ENCODE results near the gene PKIG.
"Not testable (repeated sequence)": the region's sequence is repeated elsewhere in the genome, so short reads cannot be mapped to it uniquely, and the experiment has no call there.

PKIG gene

DNA sequence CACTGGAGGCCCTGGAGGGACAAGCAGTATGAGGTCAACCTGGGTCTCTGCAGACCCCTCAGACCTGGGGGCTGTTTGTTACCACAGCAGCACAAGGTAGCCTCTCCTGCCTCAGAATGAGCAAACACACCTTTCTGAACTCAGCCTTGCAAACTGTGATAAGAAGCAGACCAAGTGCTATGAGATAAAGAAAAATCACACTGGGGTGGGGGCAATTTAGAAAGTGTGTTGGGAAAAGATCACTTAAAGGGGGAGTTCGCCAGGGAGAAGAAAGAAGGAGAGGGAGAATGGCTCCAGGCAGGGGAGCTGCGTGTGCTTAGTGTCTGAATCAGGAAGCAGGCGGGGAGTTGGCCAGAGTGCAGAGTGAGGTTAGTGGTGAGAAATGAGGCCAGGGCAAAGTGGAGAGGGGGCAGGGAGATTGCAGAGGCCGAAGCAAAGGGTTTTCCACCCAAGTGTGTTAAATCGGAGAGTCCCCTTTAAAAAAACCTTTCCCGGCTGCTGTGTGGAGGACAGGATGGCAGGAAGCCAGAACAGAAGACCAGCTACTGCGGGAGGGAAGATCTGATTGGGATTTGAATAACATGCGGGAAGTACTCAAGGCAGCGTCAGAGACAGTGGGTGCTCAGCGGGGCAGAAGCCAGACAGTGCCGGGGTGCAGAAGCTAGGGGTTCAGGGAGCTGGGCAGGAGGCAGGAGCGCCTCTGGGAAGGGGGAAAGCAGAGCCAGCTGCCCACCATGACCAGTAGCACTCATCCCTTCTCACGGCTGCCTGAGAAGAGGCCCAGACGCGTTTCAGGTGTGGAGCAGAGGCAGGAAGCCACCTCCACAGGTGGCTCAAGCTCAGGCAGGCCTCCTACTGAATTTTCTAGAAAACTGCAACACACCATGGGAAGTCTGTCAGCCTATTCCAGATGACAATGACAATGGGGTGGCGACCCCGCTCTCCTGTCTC is 60.1 kb downstream of the PKIG start:
- DNase-seq (ENCODE audit: low read depth in 2 of 2): no peak

DNA sequence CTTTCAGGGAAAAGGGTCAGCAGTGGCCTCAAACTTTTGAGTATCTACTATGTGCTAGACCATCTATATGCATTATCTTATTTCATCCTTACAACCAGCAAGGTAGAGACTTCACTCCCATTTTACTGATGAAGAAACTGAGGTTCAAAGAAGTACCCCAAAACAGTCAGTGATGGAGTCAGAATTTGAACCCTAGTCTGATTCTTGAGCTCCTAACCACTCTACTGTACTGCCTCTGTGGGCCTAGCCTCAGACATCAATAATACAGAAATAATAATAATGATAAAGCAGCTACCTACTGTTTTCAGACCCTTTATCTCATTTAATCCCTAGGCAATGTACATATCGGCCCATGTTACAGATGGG is 60.8 kb downstream of the PKIG start:
- no peak for DNase-seq (ENCODE audit: low read depth in 2 of 2)

DNA sequence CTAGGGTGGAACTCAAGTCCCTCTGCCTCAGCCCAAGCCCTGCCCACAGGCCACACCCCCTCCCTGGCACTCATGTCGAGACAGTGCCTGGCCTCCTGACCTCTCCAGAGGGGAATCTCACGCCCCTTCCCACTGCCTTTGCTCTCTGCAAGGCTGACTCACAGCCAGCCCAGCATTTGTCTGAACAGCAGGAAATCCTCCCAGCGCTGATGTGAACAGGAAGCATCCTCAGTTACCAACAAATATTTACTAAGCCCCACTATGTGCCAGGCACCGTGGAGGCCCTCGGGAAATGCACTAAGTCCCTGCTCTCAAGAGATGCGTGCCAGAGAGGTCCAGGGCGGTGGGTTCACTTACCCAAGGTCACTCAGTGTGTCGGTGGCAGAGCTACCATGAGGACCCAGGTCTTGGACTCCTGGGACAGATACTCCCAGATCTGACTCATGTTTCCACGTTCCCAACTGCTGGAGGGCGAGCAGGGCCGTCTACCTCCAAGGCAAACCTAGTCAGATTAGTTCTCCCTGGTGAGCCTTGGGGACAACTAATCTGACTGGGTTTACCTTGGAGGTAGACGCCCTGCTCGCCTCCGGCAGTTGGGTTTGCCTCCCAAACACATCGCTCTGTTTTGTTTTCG is 61.3 kb downstream of the PKIG start:
- DNase-seq (ENCODE audit: low read depth in 2 of 2): no peak

DNA sequence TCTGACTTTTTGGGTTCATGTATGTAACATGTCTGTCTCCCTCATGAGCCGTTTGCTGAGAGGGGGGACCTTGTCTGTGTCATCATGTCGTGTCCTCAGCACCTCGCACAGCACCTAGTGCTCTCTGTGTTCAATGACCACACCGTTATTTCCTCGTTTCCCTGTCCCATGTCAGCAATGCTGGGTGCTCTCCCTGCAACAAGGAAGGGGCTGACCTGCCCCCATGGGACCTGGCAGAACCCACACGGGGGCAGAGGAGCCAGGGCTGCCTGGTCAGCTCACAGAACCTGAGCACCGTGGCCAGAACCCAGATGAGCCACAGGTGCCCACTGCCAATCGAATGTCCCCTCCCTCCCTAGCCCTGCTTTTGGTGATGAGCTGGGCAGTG is 61.8 kb downstream of the PKIG start:
- no peak for DNase-seq (ENCODE audit: low read depth in 2 of 2)

DNA sequence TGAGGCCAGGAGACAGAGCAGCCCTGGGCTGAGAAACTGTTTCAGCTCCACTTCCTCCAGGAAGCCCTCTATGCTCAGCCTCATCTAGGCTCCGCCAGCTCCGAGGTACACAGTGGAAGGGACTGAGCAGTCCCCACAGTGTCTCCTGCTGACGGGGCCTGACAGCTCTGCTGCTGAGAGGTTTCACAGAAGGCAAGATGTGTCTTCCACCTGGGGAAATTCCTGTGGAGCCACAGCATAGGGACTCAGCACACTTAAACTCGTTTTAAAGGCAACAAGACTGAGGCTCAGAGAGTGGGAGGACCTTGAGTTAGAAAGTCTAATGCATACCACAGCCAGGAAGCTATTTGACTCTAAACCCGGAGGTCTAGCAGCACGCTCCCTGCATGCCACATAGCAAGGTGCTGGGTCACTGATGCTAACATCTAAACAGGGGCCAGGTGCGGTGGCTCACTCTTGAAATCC is 62.3 kb downstream of the PKIG start:
- no peak for DNase-seq (ENCODE audit: low read depth in 2 of 2)

DNA sequence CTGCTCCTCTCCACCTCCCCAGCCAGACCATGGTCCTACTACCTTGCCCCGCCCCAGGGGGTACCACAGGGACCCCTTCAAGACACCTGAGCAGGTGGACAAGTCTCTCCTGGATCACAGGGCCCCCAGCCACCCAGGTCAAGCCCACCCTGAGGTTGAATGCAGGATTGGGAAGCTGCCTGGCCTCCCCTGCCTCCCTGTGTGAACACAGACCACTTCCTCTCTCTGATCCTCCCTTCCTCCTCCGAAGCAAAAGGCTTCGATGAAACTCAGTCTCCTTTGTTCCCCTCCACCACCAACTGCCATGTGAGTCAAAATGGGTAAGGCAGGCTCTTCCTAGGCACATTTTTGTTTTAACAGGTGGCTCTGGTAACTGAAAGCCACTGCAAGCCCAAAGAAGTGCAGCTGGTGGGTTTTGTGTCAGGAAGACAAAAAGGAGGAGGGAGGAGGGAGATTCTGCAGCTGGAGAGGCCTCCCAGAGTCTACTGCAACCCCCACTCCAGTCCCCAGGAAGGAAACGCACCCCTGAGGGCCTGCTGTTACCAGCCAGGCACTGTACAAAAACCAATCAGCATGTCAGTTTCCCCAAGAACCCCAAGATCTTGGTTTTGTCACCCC is 63.8 kb downstream of the PKIG start:
- DNase-seq (ENCODE audit: low read depth in 2 of 2): no peak

DNA sequence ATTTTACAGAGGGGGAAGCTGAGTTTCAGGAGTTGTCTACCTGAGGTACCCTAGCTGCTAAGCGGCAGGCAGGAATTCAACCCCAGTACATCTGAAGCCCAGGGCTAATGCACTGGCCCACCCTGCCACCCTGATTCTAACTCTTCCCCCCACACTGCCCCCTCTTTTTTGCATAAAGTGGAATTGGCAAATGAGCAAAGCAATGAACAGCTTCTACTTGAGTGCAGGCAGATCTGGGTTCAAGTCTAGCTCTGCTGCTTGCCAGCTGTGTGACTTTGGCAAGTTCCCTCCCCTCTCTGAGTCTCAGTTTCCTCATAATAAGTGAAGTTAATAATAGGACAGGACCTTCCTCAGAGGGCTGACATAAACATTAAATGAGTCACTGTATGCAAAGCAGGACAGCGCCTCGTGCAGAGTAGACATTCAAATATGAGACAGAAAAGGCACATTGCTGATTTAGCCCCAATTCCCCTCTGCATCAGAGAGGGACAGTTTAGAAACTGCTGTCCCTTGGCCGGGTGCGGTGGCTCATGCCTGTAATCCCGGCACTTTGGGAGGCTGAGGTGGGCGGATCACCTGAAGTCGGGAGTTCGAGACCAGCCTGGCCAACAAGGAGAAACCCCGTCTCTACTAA is 64.4 kb downstream of the PKIG start:
- DNase-seq (ENCODE audit: low read depth in 2 of 2): no peak

DNA sequence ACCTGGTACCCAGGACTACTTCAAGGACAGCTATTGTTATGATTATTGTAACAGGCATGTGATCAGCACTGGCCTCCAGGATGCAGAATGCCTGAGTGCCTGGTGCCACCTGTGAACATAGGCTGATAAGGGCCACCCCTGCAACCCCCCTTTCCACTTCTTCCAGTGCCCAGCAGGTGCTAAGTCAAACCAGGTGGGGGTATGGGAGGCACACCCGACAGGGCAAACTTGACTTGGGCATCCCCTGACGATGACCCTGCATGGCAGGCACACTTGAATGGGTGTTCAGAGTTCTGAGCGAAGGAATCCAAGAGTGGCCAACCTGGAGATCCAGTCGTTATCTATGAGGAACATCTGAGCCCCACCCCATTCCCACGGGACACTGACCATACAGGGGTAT is 65.7 kb downstream of the PKIG start:
- no peak for DNase-seq (ENCODE audit: low read depth in 2 of 2)

DNA sequence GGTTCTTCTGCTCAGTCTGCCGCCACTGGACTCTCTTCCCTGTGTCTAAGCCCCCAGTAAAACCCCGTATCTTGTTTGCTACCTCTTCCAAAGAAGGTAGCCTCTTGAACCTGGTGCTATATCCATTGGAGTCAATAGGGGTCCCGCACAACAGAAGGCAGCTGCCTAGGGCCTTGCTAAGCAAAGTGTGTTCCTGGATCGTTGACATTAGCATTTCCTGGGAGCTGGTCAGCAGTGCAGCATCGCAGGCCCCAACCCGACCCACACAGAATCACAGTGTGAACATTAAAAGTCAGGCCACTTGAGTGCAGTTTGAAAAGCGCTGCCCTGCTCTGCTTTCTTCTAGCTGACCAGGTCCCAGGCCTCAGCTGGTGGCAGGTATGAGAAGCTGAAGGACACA is 66.2 kb downstream of the PKIG start:
- no peak for DNase-seq (ENCODE audit: low read depth in 2 of 2)

DNA sequence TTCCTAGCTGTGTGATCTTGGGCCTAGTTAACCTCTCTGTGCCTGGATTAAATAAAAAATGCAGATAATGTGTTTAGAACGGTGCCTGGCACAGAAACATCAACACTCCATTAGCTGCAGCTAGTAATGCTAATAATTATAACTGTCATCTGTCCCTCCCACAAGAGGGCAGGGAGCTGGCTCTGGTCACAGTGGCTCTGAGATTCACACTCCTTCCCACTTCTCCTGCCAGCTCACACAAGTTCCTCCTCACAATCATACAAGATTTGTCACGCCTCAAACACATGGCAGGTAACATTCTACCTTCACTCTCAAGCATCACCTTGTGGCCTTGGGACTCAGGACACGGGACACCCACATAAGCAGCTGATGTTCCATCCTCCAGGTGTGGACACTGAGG is 66.7 kb downstream of the PKIG start:
- no peak for DNase-seq (ENCODE audit: low read depth in 2 of 2)

DNA sequence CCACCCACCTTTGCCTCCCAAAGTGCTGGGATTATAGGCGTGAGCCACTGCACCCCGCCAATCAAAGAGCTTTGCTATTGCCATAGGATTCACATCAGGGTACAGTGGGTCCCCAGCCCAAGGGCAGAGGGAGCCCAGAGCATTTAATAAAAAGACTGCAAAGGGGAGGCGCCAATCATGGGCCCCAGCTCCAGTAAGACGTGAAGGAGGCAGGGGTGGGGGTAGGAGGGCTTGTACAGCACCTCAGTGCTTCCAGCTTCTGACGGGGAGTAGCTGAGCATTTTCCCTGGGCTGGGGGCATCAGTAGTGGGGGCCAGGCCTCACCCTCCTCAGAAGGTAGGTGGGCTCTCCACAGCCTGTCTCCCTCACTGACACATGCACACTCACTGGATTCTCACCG is 67.6 kb downstream of the PKIG start:
- DNase-seq (ENCODE audit: low read depth in 2 of 2): no peak

DNA sequence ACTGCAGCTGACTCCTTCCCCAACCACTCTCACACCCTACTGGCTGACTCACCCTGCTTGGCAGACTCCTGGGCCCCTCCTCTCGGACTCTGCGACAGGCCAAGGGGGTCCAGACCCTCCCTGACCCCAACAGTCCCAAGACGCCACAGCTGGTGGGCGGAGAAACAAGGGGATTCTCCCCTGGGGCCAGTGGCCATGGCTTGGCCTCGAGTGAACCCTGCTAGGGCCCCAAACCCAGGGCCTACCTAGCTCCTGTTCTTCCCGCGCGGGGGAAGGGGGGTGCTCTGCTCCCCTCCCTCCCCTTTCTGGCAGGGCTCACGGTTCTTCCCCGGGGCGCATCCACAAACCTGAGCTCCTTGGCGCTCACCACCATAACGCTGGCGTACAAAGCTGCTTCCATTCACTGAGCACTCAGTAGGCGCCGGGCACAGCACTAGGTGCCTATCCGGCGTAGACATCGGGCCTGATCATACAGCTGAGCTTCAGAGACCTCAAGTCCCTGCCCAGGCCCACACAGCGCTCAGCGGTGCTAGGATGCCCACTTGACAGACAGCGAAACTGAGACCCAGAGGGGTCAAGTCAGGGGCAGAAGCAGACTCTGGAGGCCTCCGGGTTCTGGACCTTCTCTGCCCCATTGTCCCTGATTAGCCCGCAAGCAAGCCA is 68.5 kb downstream of the PKIG start:
- no peak for DNase-seq (ENCODE audit: low read depth in 2 of 2)

DNA sequence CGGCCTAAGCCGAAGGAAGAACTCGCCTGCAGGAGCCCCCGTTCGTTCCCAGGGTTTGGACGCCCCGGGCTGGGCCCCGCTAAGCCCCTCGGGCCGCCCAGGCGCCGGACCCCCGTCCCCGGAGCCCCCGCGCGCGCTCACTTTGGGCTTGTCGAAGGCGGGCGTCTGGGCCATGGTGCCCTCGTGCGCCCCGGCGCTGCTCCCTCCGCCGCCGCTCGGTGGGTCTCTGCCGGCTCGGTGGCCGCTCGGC is 69.0 kb downstream of the PKIG start:
- no peak for DNase-seq (ENCODE audit: low read depth in 2 of 2)

DNA sequence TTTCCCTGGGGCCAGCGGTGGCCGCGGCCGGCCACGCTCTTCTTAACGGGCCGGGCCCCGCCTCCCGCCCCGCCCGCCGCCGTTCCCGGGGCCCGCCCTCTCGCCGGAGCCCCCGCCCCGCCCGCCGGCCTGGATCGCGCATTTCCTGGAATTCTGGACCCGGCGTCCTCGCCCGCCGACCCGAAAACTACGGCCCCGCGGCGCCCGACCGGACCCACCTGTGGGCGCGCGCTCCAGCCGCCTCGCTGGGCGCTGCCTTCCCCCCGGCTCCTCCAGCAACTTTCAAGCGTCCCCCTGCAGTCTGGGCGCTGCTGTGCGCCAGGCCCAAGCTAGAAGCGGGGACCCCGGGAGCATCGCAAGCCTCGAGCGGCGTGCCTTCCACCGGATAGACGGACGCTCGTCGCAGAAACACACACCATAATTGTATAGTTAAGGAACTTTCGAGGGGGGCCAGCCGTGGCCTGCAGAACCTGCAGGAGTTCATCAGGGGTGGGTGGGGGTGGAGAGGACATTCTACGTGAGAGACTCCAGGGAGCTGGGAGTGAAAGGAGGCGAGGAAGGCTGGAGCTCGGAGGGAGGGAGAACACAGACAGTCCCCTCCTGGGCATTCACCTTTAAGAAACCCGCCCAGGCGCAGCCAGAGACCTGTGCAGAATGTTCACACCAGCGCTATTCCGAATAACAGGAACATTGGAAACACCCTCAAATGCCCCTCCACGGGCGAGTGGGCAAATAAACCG is 69.5 kb downstream of the PKIG start, which contains the start of gene ADA:
TSS of gene ADA (minus strand) at position 16 of the 740 bp plus-strand sequence. CDS start 92 bp downstream, outside the sequence.
- DNase-seq (ENCODE audit: low read depth in 2 of 2): no peak

DNA sequence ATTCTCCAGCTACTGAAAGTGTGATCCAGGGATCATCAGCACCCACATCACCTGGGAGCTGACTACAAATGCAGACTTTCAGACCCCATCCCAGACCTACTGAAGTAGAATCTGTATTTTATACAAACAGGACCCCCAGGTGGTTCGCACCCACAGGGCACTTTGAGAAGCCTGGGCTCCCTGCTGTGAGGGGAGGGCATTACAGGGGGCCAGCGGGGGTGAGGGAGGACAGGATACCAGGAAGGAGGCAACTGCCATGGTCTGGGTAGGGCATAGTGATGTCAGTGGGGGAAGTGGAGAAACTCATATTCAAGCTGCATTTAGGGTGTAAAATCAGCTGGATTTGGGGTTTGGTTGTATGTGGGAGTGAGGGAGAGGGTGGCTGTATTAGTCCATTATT is 71.2 kb downstream of the PKIG start:
- DNase-seq (ENCODE audit: low read depth in 2 of 2): no peak

DNA sequence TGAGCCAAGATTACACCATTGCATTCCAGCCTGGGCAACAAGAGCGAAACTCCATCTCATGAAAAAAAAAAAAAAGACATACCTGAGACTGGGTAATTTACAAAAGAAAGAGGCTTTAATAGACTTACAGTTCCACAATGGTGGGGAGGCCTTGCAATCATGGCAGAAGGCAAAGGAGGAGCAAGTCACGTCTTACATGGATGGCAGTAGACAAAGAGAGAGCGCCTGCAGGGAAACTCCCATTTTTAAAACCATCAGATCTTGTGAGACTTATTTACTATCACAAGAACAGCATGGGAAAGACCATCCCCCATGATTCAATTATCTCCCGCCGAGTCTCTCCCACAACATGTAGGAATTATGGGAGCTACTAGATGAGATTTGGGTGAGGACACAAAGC is 71.8 kb downstream of the PKIG start:
- not testable (repeated sequence) for DNase-seq (ENCODE audit: low read depth in 2 of 2)

DNA sequence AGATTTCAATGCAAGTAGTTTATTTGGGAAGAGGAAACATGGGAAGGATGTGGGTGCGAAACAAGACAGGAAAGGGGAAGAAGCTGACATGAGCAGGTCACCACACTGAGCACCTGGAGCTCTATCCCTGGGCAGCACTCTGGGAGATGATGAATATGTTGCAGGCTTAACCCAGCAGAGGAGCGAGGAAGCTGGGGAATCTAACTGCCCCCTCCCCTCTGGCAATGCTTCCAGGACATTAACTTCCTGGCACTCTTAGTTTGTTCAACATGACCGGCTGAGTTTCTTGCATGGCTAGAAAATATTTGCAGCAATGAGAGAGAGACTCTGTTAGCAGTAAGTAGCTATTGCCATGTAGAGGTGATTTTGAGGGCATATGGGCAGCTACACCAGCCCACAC is 74.1 kb downstream of the PKIG start:
- no peak for DNase-seq (ENCODE audit: low read depth in 2 of 2)

DNA sequence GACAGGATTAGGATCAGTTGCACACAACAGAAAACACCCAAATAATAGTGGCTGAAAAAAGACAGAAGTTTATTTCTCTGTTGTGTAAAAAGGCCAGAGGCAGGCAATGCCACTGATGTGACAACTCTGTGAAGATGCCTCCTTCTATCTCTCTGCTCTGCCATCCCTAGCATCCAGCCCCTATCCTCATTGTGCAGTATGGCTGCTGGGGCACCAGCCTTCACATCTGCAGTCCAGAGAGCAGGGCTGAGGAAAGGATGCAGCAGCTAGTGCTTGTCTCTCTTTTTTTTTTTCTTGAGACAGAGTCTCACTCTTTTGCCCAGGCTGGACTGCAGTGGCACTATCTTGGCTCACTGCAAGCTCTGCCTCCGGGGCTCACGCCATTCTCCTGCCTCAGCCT is 75.5 kb downstream of the PKIG start:
- DNase-seq (ENCODE audit: low read depth in 2 of 2): no peak

DNA sequence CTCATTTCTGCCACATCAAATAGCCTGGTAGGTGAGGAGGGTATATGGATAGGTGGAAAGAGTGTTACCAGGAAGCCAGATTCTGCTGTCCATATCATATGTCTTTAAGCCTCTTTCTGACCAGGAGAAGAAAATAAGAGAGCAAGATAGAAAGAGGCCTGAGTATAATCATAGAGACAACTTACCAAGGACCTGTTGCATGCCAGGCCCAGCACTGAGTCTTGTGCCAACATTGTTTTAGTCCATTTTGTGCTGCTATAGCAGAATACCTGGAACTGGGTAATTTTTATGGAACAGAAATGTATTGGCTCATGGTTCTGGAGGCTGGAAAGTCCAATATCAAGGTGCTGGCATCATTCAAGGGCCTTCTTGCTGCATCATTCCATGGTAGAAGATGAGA is 76.4 kb downstream of the PKIG start:
- no peak for DNase-seq (ENCODE audit: low read depth in 2 of 2)

DNA sequence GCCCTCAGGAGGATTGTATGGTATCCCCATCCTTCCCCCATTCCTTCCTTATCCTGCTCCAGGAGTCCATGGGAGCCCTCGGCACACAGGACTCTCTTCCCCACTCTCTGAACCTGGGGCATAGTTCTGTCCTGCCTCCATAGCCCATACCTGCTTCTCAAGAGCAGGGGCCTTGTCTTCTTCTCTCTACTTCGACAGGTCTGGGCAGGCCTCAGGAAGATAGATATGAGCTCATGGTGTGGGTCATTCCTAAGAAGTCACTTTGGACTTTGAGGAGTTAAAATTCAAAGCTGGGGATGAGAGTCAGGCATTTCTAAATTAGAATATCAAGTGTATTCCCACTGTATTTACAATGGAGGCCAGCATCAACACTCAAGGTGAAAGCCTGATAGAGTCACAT is 77.6 kb downstream of the PKIG start:
- DNase-seq (ENCODE audit: low read depth in 2 of 2): no peak

DNA sequence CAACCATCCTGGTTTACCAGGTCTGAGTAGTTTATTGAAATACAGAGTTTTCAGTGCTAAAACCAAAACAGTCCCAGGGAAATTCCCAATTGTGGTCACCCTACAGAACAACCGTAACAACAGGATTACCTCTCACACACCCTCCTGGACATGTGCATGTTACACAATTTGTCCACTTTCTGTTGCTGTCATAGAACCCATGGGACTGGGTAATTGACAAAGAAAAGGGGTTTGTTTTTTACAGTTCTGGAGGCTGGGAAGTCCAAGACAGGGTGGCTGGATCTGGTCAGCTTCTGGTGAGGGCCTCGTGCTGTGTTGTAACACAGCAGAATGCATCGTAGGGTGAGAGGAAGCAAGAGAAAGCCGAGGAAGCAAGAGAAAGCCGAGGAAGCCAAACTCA is 78.2 kb downstream of the PKIG start:
- no peak for DNase-seq (ENCODE audit: low read depth in 2 of 2)
